NCI-H146 (cell line): ENCODE data around the gene RAD51B.

Experiments
- DNase-seq: peaks from one replicate; lab custom pipeline; 2025; lab: John Stamatoyannopoulos, UW

The RAD51B gene

DNA sequence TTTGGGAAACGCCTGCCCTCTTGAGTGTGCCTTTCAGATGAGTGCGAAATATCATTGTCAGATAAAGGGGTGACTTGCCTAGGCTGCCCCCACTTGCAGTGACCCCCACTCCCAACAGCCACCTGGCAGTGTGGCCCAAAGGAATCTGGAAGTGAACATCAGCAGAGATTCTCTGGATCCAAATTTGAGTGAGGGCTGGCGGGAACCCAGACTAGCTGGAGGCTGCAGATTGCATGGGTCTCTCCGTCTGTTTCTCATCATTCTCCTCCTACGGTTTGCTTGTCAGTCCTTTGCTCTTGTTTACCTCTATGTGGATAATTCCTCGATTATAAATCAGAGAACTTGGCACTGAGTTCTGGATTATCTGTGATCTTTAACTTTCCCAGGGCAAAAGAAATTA lies 692.5 kb downstream of the RAD51B start:
- no peak for DNase-seq

- DNase-seq = no peak
Measured at GRCh38 chr14:68513137-68513536, 693.6 kb downstream of the RAD51B start.

DNA sequence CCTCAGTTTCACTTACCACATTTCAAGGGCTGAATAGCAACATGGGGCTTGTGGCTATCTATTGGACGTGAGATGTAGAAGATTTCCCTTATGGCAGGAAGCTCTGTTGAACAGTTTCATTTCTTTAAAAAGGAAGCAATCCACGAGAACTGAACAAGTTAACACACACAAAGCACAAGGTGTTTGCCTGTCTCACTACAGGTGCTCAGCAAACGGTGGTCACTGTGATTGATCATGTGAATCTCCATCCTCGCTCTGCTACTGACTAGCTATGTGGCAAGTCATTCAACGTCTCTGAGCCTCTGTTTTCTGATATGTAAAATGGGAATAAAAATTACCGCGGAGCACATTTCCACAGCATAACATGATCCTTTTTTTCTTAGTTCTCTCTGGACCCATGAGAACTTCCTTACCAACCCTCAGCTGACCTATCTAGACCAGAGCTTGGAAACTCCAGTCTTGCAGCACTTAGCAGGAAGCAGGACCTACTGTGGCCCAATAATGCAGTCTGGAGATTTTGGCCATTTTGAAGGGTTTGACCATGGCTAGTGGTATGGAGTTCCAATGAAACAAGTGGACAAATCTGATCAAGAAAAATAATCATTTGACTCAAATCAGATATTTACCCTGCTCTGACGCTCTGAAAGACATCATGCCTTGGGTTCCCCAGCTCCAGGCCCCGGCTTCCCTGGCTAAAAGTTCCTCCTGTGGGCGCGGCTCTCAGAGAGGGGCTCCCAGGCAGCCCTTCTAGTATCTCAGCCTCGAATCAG lies 694.4 kb downstream of the RAD51B start:
- DNase-seq = no peak

- no peak for DNase-seq
Measured at GRCh38 chr14:68514608-68515194, 695.1 kb downstream of the RAD51B start.

GRCh38 chr14:68516342-68516741 lies 696.8 kb downstream of the RAD51B start:
- DNase-seq = no peak

DNA sequence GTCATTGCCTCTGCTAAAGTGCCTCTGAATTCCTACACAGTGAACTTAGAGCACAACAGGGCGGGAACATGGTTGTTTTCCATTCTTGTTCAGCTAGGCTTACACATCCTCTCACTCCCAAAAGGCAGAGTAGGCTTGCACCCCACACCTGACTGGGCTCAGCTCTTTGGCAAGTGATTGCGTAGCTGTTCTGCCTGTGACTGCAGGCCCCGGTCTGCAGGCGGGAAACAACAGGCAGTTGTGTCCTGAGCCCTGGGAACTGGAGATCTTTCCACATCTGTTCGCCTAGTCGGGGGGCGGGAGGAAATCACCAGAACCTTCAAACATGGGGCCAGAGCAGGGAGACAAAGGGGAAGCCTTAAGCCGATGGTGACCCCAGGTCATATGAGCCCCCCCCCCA lies 698.6 kb downstream of the RAD51B start:
- no peak for DNase-seq

DNA sequence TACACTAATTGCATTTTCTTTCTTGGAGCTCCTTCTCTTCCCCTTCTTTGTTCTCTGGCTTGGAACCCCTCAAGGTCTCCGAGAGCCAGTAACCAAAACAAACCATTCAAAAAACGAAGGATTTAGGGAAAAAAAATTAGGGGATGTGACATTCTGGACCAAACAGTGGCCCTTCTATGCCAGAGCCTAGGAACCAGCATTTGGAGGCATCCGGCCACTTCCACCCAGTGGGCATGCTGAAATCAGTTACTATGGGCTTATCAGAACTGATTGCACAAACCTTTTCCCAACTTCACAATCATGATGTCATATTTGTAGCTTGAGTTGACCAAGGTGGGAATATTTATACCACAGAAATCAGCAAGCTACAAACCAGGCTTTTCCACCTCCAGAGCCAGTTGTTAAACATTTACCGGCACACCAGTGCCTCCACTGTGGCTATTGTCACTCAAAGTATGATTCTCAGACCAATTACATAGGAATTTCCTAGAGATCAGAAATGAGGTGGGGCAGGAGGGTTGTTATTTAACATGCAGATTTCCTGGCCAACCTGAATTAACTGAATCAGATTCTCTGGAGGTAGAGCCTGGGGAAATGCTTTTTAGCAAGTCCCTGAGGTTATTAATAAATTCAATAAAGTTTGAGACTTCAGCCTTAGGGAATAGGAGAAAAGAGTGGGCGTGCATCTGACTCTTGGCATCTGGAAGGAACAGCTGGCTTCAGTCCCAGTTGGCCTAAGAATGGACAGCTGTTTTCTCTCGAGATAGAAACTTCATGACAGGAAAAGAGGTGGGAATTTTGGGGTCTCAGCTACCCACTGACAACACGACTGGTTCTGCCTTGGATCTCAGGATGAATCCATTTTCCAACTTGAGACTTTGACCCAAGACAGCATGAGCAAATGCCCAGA lies 699.4 kb downstream of the RAD51B start:
- no peak for DNase-seq

DNA sequence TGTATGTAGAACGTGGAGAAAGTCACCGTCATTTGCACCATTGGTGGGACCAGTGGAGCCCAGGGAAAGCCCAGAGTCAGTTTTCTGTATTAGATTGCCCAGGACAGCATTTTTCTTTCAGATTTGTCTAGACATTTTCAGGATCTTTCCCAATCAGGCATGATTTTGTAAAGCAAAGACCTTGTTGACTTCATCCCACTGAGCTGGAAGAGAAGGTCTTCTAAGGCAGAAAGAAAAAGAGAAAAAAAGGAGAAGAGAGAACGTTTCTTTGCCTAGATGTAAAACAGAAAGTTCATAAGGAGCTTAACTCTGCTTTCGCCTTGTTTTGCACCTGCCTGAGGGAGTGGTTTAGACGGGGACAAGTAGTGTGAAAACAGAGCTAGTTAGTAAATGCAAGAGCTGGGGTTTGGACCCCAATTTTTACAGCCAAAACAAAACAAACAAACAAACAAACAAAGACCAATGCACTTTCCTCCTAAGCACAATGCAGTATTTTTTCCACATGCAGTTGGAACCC lies 700.1 kb downstream of the RAD51B start:
- DNase-seq = no peak

- DNase-seq = no peak
Measured at GRCh38 chr14:68520637-68521556, 701.3 kb downstream of the RAD51B start.

- DNase-seq = no peak
Measured at GRCh38 chr14:68521557-68521901, 702.0 kb downstream of the RAD51B start.

DNA sequence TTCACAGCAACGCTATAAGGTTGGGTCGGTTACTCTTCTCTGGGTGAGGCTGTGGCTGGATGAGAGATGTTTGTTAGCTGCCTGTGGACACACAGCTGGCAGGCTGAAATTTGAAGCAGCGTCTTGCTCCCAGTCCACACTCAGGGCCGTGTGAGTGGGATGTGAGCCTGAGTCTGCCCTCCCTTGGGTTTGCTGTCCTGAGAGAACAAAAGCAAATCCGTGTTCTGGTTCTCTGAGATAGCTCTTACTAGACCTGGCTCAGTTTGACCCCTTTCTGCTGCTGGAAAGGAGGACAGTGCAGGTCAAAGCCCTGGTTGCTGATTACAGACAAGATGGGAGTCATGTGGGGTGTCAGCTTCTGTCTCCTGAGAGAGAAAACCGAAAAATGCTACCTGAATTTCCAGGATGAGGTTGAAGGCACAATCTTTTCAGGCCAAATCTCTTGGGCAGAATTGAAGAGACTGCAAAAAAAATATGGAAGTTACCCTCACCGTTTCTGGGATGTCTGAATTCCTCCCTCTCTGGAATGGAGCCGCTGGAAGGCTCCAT lies 702.5 kb downstream of the RAD51B start:
- no peak for DNase-seq

- no peak for DNase-seq
Measured at GRCh38 chr14:68522510-68523325, 703.1 kb downstream of the RAD51B start.

DNA sequence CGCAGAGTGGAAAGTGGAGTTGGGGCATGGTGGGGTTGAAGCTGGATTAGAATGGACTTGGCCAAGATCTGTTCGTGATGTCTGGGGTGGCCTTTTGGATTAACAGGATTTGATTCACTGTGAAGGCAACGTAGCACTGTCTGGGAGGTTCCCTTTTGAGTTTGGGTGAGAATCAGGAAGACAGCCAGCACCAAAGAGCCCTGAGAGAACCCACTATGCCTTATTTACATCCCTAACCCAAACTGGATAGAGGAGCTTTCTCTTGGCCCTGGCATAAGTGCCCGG lies 703.7 kb downstream of the RAD51B start:
- DNase-seq = no peak

DNA sequence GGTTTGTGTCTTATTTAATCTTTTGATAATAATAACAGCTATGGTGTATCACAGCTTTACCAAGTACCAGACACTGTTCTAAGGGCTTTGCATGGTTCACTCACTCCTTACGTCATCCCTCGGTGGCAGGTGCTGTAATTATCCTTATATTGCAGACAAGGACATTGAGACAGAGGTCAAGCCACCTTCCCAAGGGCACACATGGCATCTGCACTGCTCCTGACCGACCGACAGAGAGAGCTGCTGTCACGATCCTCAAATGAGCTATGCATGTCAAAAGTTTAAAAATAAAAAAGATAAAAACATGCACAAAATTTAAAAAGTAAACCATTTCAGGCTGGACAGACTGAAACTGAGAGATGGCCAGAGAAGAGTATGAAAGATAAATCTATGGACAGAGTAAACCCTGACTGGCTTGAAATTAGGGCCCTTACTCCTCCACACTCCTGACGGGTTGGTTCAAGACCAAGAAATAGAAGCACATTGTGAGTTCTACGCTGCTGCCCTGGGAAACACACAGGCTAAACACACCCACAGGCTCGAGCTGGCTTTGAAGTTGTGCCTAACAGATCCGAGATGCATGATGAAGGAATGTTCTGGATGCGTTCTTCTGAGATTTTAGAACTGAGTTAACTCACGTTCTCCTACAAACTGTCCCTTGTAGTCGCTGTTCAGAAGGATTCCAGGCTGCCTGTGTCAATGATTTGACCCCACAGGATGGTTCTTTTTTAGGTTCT lies 704.6 kb downstream of the RAD51B start:
- no peak for DNase-seq

- DNase-seq = no peak
Measured at GRCh38 chr14:68525516-68525915, 705.9 kb downstream of the RAD51B start.

DNA sequence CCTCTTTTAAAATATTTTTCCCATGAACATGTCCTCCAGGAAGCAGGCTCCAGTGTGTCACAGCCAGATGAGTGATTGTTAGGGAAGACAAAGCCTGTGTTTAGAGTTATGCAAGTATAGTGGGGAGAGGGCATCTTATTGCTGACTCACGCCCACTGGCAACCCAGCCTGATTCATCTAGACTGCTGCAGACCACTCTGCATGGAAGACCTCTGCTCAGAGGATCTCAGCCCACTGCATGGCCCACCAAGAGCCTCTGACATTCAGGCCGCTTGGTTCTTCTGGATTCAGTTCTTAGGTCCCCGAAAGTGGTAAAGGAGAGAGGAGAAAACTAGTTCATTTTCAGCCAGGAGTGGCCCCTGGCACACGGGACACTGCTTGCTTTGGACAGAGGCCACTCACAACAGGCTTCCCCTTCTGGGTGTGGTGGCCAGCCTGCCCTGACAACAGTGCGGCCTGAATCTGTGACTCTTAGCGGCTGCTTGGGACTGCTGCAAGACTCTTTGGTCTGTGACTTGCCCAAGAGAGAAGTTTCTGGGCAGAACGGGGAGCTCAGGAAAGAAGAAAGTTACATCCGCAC lies 707.0 kb downstream of the RAD51B start:
- DNase-seq = no peak

DNA sequence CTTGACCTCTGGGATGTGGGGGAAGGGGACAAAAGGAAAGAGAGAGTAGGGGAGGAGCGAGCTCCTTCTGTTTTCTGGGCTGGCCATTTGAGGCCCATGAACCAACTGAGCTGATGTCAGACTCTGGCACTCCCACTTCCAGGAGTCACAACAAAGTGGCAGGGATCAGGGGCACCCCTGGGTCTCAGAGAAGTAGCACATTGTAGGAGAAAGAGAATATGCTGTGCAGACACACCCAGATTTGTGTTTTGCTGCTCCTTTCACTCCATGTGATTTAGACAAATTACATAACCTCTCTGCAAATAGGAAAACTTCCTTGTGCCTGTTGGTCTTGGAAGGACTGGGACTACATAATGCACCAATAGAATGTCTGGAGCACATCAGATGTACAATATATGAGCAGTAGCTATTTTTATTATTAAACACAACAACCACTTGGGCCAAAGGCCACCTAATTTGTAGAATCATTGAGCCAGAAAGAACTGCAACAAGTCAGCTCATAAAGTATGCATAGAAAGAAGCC lies 707.8 kb downstream of the RAD51B start:
- DNase-seq = no peak

- DNase-seq = no peak
Measured at GRCh38 chr14:68528040-68528687, 708.6 kb downstream of the RAD51B start.

DNA sequence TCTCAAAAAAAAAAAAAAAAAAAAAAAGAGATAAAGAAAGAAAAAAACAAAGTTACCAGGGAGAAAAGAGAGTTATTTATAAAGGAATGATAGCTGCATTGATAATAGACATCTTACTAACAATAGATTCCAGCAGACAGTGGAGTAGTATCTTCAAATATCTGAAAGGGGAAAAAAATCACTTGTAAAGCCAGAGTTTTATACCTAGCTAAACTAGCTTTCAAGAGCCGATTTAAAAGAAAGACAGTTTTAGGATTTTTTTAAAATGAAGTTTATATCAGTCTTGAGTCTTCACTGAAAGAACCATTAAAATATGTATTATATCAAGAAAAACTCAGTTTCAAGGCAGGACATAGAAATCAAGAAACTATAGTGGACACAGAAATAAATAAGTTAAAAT lies 710.9 kb downstream of the RAD51B start:
- no peak for DNase-seq
